HEK293 (cell line): Measurements from ENCODE around the gene TRIM8.

Experiments
- BCL11A ChIP-seq: fragments of 450-650 bp; formaldehyde crosslinking; IDR thresholded peaks from 2 replicates; pipeline ENCODE4 v1.5.1; 2016; ENCODE audit warnings: low read depth, missing biosample characterization, missing genetic modification characterization
- ZFHX2 ChIP-seq: fragments of 450-650 bp; formaldehyde crosslinking; conservative IDR thresholded peaks from 2 replicates; pipeline ENCODE4 v1.5.1; 2016; ENCODE audit warnings: missing biosample characterization, missing genetic modification characterization
- ZNF140 ChIP-seq: fragments of 450-650 bp; formaldehyde crosslinking; IDR thresholded peaks from 2 replicates; pipeline ENCODE4 v1.5.1; 2016; ENCODE audit warnings: missing biosample characterization, missing genetic modification characterization
- ZNF302 ChIP-seq: fragments of 450-650 bp; formaldehyde crosslinking; IDR thresholded peaks from 2 replicates; pipeline ENCODE4 v1.5.1; 2016; ENCODE audit warnings: missing biosample characterization, missing genetic modification characterization, low read depth
- ZNF366 ChIP-seq: fragments of 450-650 bp; formaldehyde crosslinking; conservative IDR thresholded peaks from 2 replicates; pipeline ENCODE4 v1.5.1; 2016; ENCODE audit warnings: missing biosample characterization, missing genetic modification characterization
- ZNF416 ChIP-seq: fragments of 450-650 bp; formaldehyde crosslinking; IDR thresholded peaks from 2 replicates; pipeline ENCODE4 v1.5.1; 2016; ENCODE audit warnings: missing biosample characterization, missing genetic modification characterization
- ZNF514 ChIP-seq: fragments of 450-650 bp; formaldehyde crosslinking; IDR thresholded peaks from 2 replicates; pipeline ENCODE4 v1.5.1; 2016; ENCODE audit warnings: missing biosample characterization, missing genetic modification characterization
- ZNF549 ChIP-seq: fragments of 450-650 bp; IDR thresholded peaks from 2 replicates; pipeline ENCODE4 v1.5.1; 2018; ENCODE audit warnings: missing biosample characterization, missing genetic modification characterization, mild to moderate bottlenecking, inconsistent platforms, moderate library complexity
- ZNF610 ChIP-seq: fragments of 450-650 bp; formaldehyde crosslinking; IDR thresholded peaks from 2 replicates; pipeline ENCODE4 v1.5.1; 2016; ENCODE audit warnings: missing biosample characterization, missing genetic modification characterization, borderline replicate concordance
- ZNF624 ChIP-seq: fragments of 450-650 bp; formaldehyde crosslinking; IDR thresholded peaks from 2 replicates; pipeline ENCODE4 v1.5.1; 2017; ENCODE audit warnings: missing biosample characterization, missing genetic modification characterization
- TF ChIP-seq, protein P1 (sequence below): fragments of 450-650 bp; formaldehyde crosslinking; IDR thresholded peaks from 2 replicates; pipeline ENCODE4 v1.5.1; 2017; ENCODE audit warnings: missing biosample characterization, missing genetic modification characterization
- TF ChIP-seq, protein P2 (sequence below): fragments of 450-650 bp; formaldehyde crosslinking; IDR thresholded peaks from 2 replicates; pipeline ENCODE4 v1.5.1; 2016; ENCODE audit warnings: missing biosample characterization, missing genetic modification characterization
- TF ChIP-seq, protein P3 (sequence below): fragments of 450-650 bp; IDR thresholded peaks from 2 replicates; pipeline ENCODE4 v1.5.1; 2018; ENCODE audit warnings: missing biosample characterization, missing genetic modification characterization
- TF ChIP-seq, protein P4 (sequence below): fragments of 450-650 bp; formaldehyde crosslinking; IDR thresholded peaks from 2 replicates; pipeline ENCODE4 v1.5.1; 2016; ENCODE audit warnings: missing biosample characterization, missing genetic modification characterization
- TF ChIP-seq, protein P5 (sequence below): fragments of 450-650 bp; formaldehyde crosslinking; IDR thresholded peaks from 2 replicates; pipeline ENCODE4 v1.5.1; 2016; ENCODE audit warnings: missing biosample characterization, missing genetic modification characterization
- TF ChIP-seq, protein P6 (sequence below): fragments of 450-650 bp; formaldehyde crosslinking; IDR thresholded peaks from 2 replicates; pipeline ENCODE4 v1.5.0; 2017; ENCODE audit warnings: missing biosample characterization, missing genetic modification characterization, borderline replicate concordance
- TF ChIP-seq, protein P7 (sequence below): fragments of 450-650 bp; formaldehyde crosslinking; IDR thresholded peaks from 2 replicates; pipeline ENCODE4 v1.5.1; 2017; ENCODE audit warnings: missing biosample characterization, missing genetic modification characterization

The TRIM8 gene

DNA sequence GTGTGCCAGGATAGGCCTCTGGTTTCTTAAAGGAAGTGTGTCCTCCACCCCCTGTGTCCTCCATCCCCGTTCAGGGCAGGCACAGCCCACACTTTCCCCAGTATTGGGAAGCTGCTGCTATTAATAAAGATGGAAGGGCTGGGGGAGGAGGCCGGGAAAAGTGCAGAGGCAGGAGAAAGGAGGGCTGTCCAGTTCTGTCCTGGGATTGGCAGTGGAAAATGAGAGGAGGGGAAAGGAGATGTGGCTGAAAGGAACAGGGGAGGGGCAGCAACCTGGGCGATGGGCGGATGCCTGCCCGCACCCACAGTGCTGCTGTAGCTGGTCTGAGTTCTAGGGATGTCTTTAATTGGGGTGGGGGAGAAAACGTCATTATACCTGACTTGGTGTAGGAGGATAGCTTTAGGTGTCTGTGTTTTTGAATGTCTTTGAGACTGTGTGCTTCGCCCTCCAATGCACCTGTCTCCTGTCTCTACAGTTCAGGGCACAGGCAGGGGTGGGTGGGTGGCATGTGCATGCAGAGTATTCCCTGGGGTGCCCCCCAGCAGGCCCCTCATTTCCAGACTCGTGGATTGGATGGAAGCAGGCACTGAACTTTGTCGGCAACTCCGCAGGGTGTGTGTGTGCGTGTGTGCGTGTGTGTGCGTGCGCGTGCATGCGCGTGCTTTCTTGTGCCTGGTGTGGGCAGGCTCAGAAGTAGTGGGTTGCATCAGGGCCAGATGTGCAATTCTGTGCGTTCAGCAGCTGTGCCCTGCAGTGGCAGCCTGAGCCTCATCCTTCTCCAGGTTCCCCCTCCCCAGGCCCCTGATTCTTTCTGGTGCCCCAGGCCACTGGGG is 2.5 kb downstream of the TRIM8 start (continued):
- TF ChIP-seq, protein P1, sequence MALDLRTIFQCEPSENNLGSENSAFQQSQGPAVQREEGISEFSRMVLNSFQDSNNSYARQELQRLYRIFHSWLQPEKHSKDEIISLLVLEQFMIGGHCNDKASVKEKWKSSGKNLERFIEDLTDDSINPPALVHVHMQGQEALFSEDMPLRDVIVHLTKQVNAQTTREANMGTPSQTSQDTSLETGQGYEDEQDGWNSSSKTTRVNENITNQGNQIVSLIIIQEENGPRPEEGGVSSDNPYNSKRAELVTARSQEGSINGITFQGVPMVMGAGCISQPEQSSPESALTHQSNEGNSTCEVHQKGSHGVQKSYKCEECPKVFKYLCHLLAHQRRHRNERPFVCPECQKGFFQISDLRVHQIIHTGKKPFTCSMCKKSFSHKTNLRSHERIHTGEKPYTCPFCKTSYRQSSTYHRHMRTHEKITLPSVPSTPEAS: peak; percentile 83
- TF ChIP-seq ZNF624 (tag by site-specific recombination) (no peak), ZNF549 (tag by site-specific recombination) (no peak), ZFHX2 (tag by site-specific recombination) (peak; percentile 83), ZNF302 (no peak), ZNF366 (tag by site-specific recombination) (0 out of 2 replicates have a peak, but pooled peaks have one; percentile 38), ZNF140 (no peak), ZNF610 (tag by site-specific recombination) (no peak), ZNF514 (tag by site-specific recombination) (no peak), ZNF416 (no peak), BCL11A (tag by site-specific recombination) (no peak)
- TF ChIP-seq, protein P2, sequence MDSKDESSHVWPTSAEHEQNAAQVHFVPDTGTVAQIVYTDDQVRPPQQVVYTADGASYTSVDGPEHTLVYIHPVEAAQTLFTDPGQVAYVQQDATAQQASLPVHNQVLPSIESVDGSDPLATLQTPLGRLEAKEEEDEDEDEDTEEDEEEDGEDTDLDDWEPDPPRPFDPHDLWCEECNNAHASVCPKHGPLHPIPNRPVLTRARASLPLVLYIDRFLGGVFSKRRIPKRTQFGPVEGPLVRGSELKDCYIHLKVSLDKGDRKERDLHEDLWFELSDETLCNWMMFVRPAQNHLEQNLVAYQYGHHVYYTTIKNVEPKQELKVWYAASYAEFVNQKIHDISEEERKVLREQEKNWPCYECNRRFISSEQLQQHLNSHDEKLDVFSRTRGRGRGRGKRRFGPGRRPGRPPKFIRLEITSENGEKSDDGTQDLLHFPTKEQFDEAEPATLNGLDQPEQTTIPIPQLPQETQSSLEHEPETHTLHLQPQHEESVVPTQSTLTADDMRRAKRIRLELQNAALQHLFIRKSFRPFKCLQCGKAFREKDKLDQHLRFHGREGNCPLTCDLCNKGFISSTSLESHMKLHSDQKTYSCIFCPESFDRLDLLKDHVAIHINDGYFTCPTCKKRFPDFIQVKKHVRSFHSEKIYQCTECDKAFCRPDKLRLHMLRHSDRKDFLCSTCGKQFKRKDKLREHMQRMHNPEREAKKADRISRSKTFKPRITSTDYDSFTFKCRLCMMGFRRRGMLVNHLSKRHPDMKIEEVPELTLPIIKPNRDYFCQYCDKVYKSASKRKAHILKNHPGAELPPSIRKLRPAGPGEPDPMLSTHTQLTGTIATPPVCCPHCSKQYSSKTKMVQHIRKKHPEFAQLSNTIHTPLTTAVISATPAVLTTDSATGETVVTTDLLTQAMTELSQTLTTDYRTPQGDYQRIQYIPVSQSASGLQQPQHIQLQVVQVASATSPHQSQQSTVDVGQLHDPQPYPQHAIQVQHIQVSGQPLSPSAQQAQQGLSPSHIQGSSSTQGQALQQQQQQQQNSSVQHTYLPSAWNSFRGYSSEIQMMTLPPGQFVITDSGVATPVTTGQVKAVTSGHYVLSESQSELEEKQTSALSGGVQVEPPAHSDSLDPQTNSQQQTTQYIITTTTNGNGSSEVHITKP: no peak; the same call in 1 of the 2 replicates
- TF ChIP-seq, protein P3, sequence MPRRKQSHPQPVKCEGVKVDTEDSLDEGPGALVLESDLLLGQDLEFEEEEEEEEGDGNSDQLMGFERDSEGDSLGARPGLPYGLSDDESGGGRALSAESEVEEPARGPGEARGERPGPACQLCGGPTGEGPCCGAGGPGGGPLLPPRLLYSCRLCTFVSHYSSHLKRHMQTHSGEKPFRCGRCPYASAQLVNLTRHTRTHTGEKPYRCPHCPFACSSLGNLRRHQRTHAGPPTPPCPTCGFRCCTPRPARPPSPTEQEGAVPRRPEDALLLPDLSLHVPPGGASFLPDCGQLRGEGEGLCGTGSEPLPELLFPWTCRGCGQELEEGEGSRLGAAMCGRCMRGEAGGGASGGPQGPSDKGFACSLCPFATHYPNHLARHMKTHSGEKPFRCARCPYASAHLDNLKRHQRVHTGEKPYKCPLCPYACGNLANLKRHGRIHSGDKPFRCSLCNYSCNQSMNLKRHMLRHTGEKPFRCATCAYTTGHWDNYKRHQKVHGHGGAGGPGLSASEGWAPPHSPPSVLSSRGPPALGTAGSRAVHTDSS (tag by site-specific recombination): no peak
- TF ChIP-seq, protein P4, sequence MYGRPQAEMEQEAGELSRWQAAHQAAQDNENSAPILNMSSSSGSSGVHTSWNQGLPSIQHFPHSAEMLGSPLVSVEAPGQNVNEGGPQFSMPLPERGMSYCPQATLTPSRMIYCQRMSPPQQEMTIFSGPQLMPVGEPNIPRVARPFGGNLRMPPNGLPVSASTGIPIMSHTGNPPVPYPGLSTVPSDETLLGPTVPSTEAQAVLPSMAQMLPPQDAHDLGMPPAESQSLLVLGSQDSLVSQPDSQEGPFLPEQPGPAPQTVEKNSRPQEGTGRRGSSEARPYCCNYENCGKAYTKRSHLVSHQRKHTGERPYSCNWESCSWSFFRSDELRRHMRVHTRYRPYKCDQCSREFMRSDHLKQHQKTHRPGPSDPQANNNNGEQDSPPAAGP: no peak
- TF ChIP-seq, protein P5, sequence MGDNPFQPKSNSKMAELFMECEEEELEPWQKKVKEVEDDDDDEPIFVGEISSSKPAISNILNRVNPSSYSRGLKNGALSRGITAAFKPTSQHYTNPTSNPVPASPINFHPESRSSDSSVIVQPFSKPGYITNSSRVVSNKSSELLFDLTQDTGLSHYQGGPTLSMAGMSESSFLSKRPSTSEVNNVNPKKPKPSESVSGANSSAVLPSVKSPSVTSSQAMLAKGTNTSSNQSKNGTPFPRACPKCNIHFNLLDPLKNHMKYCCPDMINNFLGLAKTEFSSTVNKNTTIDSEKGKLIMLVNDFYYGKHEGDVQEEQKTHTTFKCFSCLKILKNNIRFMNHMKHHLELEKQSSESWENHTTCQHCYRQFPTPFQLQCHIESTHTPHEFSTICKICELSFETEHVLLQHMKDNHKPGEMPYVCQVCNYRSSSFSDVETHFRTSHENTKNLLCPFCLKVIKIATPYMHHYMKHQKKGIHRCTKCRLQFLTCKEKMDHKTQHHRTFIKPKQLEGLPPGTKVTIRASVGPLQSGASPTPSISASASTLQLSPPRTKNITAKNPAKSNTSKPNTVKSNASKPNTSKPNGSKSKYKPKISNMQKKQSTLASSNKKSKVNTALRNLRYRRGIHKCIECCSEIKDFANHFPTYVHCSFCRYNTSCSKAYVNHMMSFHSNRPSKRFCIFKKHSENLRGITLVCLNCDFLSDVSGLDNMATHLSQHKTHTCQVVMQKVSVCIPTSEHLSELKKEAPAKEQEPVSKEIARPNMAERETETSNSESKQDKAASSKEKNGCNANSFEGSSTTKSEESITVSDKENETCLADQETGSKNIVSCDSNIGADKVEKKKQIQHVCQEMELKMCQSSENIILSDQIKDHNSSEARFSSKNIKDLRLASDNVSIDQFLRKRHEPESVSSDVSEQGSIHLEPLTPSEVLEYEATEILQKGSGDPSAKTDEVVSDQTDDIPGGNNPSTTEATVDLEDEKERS (tag by site-specific recombination): no peak
- TF ChIP-seq, protein P6, sequence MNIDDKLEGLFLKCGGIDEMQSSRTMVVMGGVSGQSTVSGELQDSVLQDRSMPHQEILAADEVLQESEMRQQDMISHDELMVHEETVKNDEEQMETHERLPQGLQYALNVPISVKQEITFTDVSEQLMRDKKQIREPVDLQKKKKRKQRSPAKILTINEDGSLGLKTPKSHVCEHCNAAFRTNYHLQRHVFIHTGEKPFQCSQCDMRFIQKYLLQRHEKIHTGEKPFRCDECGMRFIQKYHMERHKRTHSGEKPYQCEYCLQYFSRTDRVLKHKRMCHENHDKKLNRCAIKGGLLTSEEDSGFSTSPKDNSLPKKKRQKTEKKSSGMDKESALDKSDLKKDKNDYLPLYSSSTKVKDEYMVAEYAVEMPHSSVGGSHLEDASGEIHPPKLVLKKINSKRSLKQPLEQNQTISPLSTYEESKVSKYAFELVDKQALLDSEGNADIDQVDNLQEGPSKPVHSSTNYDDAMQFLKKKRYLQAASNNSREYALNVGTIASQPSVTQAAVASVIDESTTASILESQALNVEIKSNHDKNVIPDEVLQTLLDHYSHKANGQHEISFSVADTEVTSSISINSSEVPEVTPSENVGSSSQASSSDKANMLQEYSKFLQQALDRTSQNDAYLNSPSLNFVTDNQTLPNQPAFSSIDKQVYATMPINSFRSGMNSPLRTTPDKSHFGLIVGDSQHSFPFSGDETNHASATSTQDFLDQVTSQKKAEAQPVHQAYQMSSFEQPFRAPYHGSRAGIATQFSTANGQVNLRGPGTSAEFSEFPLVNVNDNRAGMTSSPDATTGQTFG (tag by site-specific recombination): no peak
- TF ChIP-seq, protein P7, sequence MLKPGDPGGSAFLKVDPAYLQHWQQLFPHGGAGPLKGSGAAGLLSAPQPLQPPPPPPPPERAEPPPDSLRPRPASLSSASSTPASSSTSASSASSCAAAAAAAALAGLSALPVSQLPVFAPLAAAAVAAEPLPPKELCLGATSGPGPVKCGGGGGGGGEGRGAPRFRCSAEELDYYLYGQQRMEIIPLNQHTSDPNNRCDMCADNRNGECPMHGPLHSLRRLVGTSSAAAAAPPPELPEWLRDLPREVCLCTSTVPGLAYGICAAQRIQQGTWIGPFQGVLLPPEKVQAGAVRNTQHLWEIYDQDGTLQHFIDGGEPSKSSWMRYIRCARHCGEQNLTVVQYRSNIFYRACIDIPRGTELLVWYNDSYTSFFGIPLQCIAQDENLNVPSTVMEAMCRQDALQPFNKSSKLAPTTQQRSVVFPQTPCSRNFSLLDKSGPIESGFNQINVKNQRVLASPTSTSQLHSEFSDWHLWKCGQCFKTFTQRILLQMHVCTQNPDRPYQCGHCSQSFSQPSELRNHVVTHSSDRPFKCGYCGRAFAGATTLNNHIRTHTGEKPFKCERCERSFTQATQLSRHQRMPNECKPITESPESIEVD (tag by site-specific recombination): no peak
